Middle frontal gyrus (tissue), 1 donor: ENCODE data around the gene HELZ.
"Not testable (repeated sequence)": the region's sequence is repeated elsewhere in the genome, so short reads cannot be mapped to it uniquely, and the experiment has no call there.

Experiments used
- DNase-seq: peaks from one replicate; pipeline ENCODE4 v3.0.0-alpha.2; 2015; ENCODE audit warnings: low spot score; ENCODE audit errors: extremely low spot score

The HELZ gene

GRCh38 chr17:67197023-67197422 is 48.0 kb downstream of the HELZ start:
- not testable (repeated sequence) for DNase-seq

GRCh38 chr17:67196422-67196821 is 48.6 kb downstream of the HELZ start:
- DNase-seq: no peak

GRCh38 chr17:67194134-67194533 is 50.9 kb downstream of the HELZ start:
- no peak for DNase-seq

GRCh38 chr17:67187927-67188326 is 57.1 kb downstream of the HELZ start:
- no peak for DNase-seq

GRCh38 chr17:67186782-67187181 is 58.2 kb downstream of the HELZ start:
- no peak for DNase-seq

- DNase-seq: no peak
Measured at GRCh38 chr17:67183531-67183930, 61.5 kb downstream of the HELZ start.

- no peak for DNase-seq
Measured at GRCh38 chr17:67181825-67182224, 63.2 kb downstream of the HELZ start.

- no peak for DNase-seq
Measured at GRCh38 chr17:67180275-67180674, 64.7 kb downstream of the HELZ start.

GRCh38 chr17:67178555-67178954 is 66.4 kb downstream of the HELZ start:
- DNase-seq: no peak

- DNase-seq: no peak
Measured at GRCh38 chr17:67177732-67178131, 67.3 kb downstream of the HELZ start.

GRCh38 chr17:67174190-67174589 is 70.8 kb downstream of the HELZ start:
- no peak for DNase-seq

GRCh38 chr17:67171560-67171959 is 73.4 kb downstream of the HELZ start:
- no peak for DNase-seq

- no peak for DNase-seq
Measured at GRCh38 chr17:67168496-67168895, 76.5 kb downstream of the HELZ start.

- no peak for DNase-seq
Measured at GRCh38 chr17:67165201-67165600, 79.8 kb downstream of the HELZ start.

GRCh38 chr17:67164302-67164701 is 80.7 kb downstream of the HELZ start:
- no peak for DNase-seq

- DNase-seq: no peak
Measured at GRCh38 chr17:67162771-67163170, 82.2 kb downstream of the HELZ start.

GRCh38 chr17:67161573-67161972 is 83.4 kb downstream of the HELZ start:
- DNase-seq: no peak

GRCh38 chr17:67160791-67161190 is 84.2 kb downstream of the HELZ start:
- DNase-seq: no peak

- DNase-seq: peak; percentile 27
Measured at GRCh38 chr17:67157732-67158639, 87.0 kb downstream of the HELZ start.

- no peak for DNase-seq
Measured at GRCh38 chr17:67156269-67157199, 88.5 kb downstream of the HELZ start.

- no peak for DNase-seq
Measured at GRCh38 chr17:67152824-67153223, 92.2 kb downstream of the HELZ start.

- DNase-seq: no peak
Measured at GRCh38 chr17:67151717-67152116, 93.3 kb downstream of the HELZ start.
